HCT116 (cell line): ENCODE data around the gene SCN4A.
"Not testable (repeated sequence)": the region's sequence is repeated elsewhere in the genome, so short reads cannot be mapped to it uniquely, and the experiment has no call there.

Experiments
- JUND ChIP-seq: IDR thresholded peaks from 2 replicates; pipeline ENCODE4 v1.6.1; 2012
- SIN3A ChIP-seq: IDR thresholded peaks from 2 replicates; pipeline ENCODE4 v1.6.1; 2012; ENCODE audit warnings: low read depth
- TF ChIP-seq, protein P1 (sequence below), 3 experiments: fragments of 200-600 bp in 1 of 3; sonication (generic) in 1 of 3; IDR thresholded peaks in 2 of 3; conservative IDR thresholded peaks in 1 of 3; 2 replicates each; pipeline ENCODE4 v1.5.1; 2012 to 2017; ENCODE audit warnings: low read depth in 2 of 3, low read length in 2 of 3, antibody characterized with exemption in 1 of 3, borderline replicate concordance in 1 of 3, control low read depth in 1 of 3, mild to moderate bottlenecking in 1 of 3, mixed read lengths in 1 of 3, mixed run types in 1 of 3, moderate library complexity in 1 of 3; ENCODE audit not compliant: insufficient read depth in 1 of 3

DNA sequence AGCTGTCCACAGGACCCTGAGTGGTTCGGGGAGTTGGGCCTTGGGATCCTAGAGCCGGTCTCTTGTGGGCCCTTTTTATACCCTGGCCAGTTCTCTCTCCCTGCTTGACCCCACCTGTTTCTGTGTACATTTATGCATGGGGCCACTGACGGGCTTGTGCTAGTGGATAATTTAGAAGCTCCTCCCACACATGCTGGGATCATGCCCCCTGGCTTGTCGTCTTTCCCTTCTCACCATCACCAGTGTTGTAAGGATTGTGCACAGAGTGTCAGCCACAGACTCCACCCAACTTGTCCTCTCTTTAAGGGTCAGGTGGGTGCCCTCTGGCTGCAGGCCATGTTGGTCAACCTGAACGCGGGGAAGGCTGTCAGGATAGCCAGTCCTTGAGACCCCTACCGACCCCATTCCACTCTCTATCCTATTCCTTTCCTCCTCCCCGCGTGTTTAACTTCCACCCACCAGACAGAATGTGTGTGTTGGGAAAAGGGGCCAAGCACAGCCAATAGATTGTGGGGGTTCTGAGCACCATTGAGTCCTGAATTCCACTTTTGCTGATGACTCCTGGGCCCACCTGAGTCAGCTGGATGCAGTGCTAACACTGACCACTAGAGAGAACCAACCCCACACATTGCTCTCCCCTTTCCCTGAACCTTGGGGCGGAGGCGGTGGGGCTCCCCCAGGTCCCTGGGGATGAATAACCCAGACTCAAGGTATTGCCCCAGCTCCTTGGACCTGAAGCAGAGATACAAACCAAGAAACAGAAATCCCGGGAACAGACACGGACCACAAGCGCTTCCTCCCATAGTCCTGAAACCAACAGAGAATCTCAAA, 76.0 kb downstream of the SCN4A start, which contains the start of gene CSH1:
- not testable (repeated sequence) for TF ChIP-seq JUND, SIN3A
- TF ChIP-seq, protein P1, sequence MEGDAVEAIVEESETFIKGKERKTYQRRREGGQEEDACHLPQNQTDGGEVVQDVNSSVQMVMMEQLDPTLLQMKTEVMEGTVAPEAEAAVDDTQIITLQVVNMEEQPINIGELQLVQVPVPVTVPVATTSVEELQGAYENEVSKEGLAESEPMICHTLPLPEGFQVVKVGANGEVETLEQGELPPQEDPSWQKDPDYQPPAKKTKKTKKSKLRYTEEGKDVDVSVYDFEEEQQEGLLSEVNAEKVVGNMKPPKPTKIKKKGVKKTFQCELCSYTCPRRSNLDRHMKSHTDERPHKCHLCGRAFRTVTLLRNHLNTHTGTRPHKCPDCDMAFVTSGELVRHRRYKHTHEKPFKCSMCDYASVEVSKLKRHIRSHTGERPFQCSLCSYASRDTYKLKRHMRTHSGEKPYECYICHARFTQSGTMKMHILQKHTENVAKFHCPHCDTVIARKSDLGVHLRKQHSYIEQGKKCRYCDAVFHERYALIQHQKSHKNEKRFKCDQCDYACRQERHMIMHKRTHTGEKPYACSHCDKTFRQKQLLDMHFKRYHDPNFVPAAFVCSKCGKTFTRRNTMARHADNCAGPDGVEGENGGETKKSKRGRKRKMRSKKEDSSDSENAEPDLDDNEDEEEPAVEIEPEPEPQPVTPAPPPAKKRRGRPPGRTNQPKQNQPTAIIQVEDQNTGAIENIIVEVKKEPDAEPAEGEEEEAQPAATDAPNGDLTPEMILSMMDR (IDR thresholded peaks at IDR 0.05 in 2 of 3, conservative IDR thresholded peaks at IDR 0.05 in 1 of 3; ENCODE audit: borderline replicate concordance in 1 of 3, insufficient read depth in 1 of 3, low read depth in 2 of 3, low read length in 2 of 3) = not testable (repeated sequence)
